Thoracic aorta (tissue), 2 donors: ENCODE results near the gene SRSF5. TPM values are rescaled to one million over a fixed set of nuclear protein-coding genes. Genes with fewer than 3 reads are reported as not detected.

Experiments
- ATAC-seq: fragments of 150-250 bp; one replicate; pipeline ENCODE4 v1.8.0; 2017; ENCODE audit warnings: low read depth; ENCODE audit not compliant: insufficient number of reproducible peaks, low FRiP score
- DNase-seq: peaks from one replicate; pipeline ENCODE4 v3.0.0-alpha.2; 2020; ENCODE audit warnings: low spot score
- H3K27ac ChIP-seq, 2 donors: fragments of 200-600 bp; sonication (generic); 1 replicate in 1 of 2; 2 replicates in 1 of 2; pipeline ENCODE4 v1.5.1; 2016; ENCODE audit warnings: mild to moderate bottlenecking in 2 of 2, moderate library complexity in 2 of 2
- H3K27me3 ChIP-seq: fragments of 200-600 bp; sonication (generic); replicated peaks from 2 replicates; pipeline ENCODE4 v1.6.0; 2016; ENCODE audit warnings: mild to moderate bottlenecking; ENCODE audit not compliant: insufficient read depth
- H3K36me3 ChIP-seq: fragments of 200-600 bp; sonication (generic); one replicate; pipeline ENCODE4 v1.5.1; 2016
- H3K4me1 ChIP-seq, 2 donors: fragments of 200-600 bp; sonication (generic); 1 replicate in 1 of 2; 2 replicates in 1 of 2; pipeline versions ENCODE4 v1.5.1 to v1.6.0; 2016; ENCODE audit warnings: low read depth in 2 of 2, mild to moderate bottlenecking in 1 of 2; ENCODE audit not compliant: control insufficient read depth in 1 of 2
- H3K4me3 ChIP-seq: fragments of 200-600 bp; sonication (generic); 2 replicates; pipeline ENCODE4 v1.5.1; 2016; ENCODE audit warnings: mild to moderate bottlenecking
- H3K9me3 ChIP-seq: fragments of 200-600 bp; sonication (generic); 2 replicates; pipeline ENCODE4 v1.5.1; 2016
- CTCF ChIP-seq: fragments of 200-600 bp; sonication (generic); IDR thresholded peaks from one replicate; pipeline ENCODE4 v1.5.1; 2019; ENCODE audit warnings: antibody characterized with exemption
- total RNA-seq, 2 donors: library from RNA; depleted of rRNA; stranded (reverse); fragments of >200 nt; gene quantifications; one replicate each; pipeline versions ENCODE4 v1.1.0 to v1.2.3, GENCODE V29; 2016

Gene SRSF5
- total RNA-seq, 2 donors from 2014 or later, result 264 to 365 TPM

DNA sequence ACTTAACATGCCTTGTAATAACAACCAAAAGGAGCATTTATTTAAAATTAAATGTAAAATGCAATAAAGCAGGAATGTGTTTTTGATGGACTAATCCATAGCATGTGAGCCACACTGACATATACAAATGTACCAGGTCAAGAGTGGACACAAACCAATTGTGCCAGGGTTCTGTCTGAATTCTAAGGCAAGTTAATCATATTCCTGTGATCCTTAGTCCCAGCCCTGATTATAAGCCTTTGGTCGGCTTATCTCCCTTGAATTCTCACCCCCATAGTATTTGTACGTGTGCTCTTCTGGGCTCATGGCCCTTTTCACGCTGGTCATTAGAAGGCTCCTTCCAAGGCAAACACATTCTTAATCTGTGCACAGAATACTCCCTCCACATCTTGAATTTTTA, 10.6 kb upstream of the SRSF5 start:
- Histone ChIP-seq H3K27me3 (no peaks in the 10 kb centered on the region), H3K4me3 (no peak overlapping the region), H3K9me3 (no peaks in the 10 kb centered on the region), H3K36me3 (no peaks in the 10 kb centered on the region), H3K4me1 (no peaks in the 10 kb centered on the region), H3K27ac (no peak overlapping the region)
- TF ChIP-seq CTCF, result no peak
- no peak for ATAC-seq
- DNase-seq, result no peak

- Histone ChIP-seq H3K4me1 (no peaks in the 10 kb centered on the region), H3K4me3 (no peak overlapping the region), H3K36me3 (no peaks in the 10 kb centered on the region), H3K9me3 (no peaks in the 10 kb centered on the region), H3K27me3 (no peaks in the 10 kb centered on the region), H3K27ac (no peak overlapping the region)
- no peak for DNase-seq
- ATAC-seq, result no peak
- TF ChIP-seq CTCF, result no peak
These were observed 6.1 kb upstream of the SRSF5 start for GRCh38 chr14:69760810-69761209.

DNA sequence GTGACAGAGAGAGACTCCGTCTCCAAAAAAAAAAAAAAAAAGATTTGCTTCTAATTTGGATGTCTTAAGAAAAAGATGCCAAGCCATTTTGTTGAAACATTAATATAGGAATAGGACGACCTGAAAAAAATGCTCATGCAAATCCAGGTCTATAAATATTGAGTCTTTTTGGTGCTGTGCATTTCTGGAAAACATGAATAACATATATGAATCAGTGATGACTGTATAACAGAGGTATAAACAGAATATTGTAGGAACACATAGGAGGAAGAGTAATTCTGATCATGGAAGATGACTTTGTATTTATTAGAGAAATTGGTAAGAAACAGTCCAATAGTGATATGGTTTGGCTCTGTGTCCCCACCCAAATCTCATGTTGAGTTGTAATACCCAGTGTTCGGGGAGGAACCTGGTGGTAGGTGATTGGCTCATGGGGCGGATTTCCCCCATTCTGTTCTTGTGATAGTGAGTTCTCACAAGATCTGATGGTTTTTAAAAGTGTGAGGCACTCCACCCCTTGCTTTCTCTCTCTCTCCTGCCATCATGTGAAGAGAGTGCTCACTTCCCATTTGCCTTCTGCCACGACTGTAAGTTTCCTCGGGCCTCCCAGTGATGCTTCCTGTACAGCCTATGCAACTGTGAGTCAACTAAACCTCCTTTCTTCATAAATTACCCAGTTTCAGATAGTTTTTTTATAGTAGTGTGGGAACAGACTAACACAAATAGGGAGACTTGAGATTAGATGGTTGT, 3.0 kb upstream of the SRSF5 start:
- no peak for TF ChIP-seq CTCF
- H3K4me3 ChIP-seq, result no peak overlapping the region
- H3K9me3 ChIP-seq, result no peaks in the 10 kb centered on the region
- peaks cover 6 to 16% of the 10 kb centered on the region in 2 donors for H3K4me1 ChIP-seq
- DNase-seq, result no peak
- no peak for ATAC-seq
- H3K36me3 ChIP-seq, result peaks cover 6% of the 10 kb centered on the region
- no peaks in the 10 kb centered on the region for H3K27me3 ChIP-seq
- no peak overlapping the region for H3K27ac ChIP-seq

DNA sequence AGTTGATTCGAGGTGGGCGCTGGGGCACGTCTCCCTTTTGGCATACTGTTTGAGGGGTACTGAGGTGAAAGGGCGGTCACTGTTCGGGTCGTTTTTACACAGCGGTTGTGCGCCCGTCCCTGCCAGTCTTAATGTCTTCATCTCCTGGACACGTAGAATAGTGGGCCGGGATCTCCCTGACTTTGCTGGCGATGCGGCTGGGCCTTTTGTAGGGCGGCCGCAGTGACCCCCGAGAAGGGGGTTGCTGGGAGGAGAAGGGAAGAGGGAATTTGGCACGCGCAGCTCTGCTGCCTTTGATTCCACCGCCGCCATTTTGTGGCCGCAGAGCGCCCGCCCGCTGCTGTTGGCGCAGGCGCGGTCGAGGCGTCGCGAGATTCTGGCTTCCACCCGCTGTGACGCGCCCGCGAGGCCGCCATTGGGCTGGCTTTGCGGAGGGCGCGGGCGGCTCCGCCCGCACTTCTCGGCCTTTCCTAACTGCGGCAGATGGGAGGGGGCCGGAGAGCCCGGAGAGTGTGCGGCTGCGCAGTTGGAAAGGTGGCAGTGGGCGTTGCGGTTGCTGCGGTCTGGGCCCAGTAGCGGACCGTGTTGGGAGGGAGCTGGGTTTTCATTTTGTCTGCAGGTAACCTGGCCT, 542 bp downstream of the SRSF5 start:
- Histone ChIP-seq H3K27me3 (no peaks in the 10 kb centered on the region), H3K4me3 (peak overlapping the region; percentile 100), H3K4me1 (peaks cover 29 to 50% of the 10 kb centered on the region in 2 donors), H3K36me3 (peaks cover 38% of the 10 kb centered on the region), H3K27ac (peak overlapping the region; percentile 100), H3K9me3 (no peaks in the 10 kb centered on the region)
- no peak for TF ChIP-seq CTCF
- ATAC-seq (peak; percentile 67), DNase-seq (peak; percentile 69)

GRCh38 chr14:69768873-69769272, 1.9 kb downstream of the SRSF5 start:
- Histone ChIP-seq H3K27me3 (no peaks in the 10 kb centered on the region), H3K4me3 (peak overlapping the region; percentile 100), H3K36me3 (peaks cover 47% of the 10 kb centered on the region), H3K27ac (no peak overlapping the region), H3K9me3 (no peaks in the 10 kb centered on the region), H3K4me1 (peaks cover 29 to 50% of the 10 kb centered on the region in 2 donors)
- no peak for DNase-seq
- no peak for TF ChIP-seq CTCF
- ATAC-seq, result no peak
